ENCODE data around the gene ZNF326.
"Not testable (repeated sequence)": the region's sequence is repeated elsewhere in the genome, so short reads cannot be mapped to it uniquely, and the experiment has no call there.

Gene ZNF326

GRCh38 chr1:89999208-89999607 lies 4.3 kb downstream of the ZNF326 start:
- no peaks in the 10 kb centered on the region for H3K9me3 Mint-ChIP-seq (ENCODE audit: low read depth)
- no peak overlapping the region for H3K27ac Mint-ChIP-seq
- H3K4me3 Mint-ChIP-seq = no peak overlapping the region
- peaks cover 6% of the 10 kb centered on the region for H3K36me3 Mint-ChIP-seq
- H3K27me3 Mint-ChIP-seq = no peaks in the 10 kb centered on the region
- H3K4me1 Mint-ChIP-seq (ENCODE audit: low read depth) = peaks cover 69% of the 10 kb centered on the region

- Mint-ChIP-seq H3K27ac (no peak overlapping the region), H3K4me1 (ENCODE audit: low read depth) (peaks cover 66% of the 10 kb centered on the region), H3K27me3 (no peaks in the 10 kb centered on the region), H3K4me3 (no peak overlapping the region), H3K36me3 (peaks cover 6% of the 10 kb centered on the region), H3K9me3 (ENCODE audit: low read depth) (no peaks in the 10 kb centered on the region)
Measured at GRCh38 chr1:89999628-90000027, 4.7 kb downstream of the ZNF326 start.

- no peaks in the 10 kb centered on the region for H3K9me3 Mint-ChIP-seq (ENCODE audit: low read depth)
- peaks cover 10% of the 10 kb centered on the region for H3K36me3 Mint-ChIP-seq
- no peaks in the 10 kb centered on the region for H3K27me3 Mint-ChIP-seq
- no peak overlapping the region for H3K4me3 Mint-ChIP-seq
- peak overlapping the region; percentile 13 for H3K27ac Mint-ChIP-seq
- peaks cover 62% of the 10 kb centered on the region for H3K4me1 Mint-ChIP-seq (ENCODE audit: low read depth)
Measured at GRCh38 chr1:90000934-90001676, 6.2 kb downstream of the ZNF326 start.

GRCh38 chr1:90007979-90008404 lies 13.1 kb downstream of the ZNF326 start:
- no peaks in the 10 kb centered on the region for H3K27me3 Mint-ChIP-seq
- H3K9me3 Mint-ChIP-seq (ENCODE audit: low read depth) = no peaks in the 10 kb centered on the region
- H3K27ac Mint-ChIP-seq = no peak overlapping the region
- peaks cover 21% of the 10 kb centered on the region for H3K4me1 Mint-ChIP-seq (ENCODE audit: low read depth)
- H3K4me3 Mint-ChIP-seq = no peak overlapping the region
- peaks cover 18% of the 10 kb centered on the region for H3K36me3 Mint-ChIP-seq

- Mint-ChIP-seq H3K27ac (no peak overlapping the region), H3K4me1 (ENCODE audit: low read depth) (peaks cover 5% of the 10 kb centered on the region), H3K9me3 (ENCODE audit: low read depth) (no peaks in the 10 kb centered on the region), H3K27me3 (no peaks in the 10 kb centered on the region), H3K36me3 (peaks cover 29% of the 10 kb centered on the region), H3K4me3 (no peak overlapping the region)
Measured at GRCh38 chr1:90012300-90012699, 17.4 kb downstream of the ZNF326 start.

GRCh38 chr1:90023691-90024090 lies 28.8 kb downstream of the ZNF326 start:
- no peaks in the 10 kb centered on the region for H3K9me3 Mint-ChIP-seq (ENCODE audit: low read depth)
- no peak overlapping the region for H3K27ac Mint-ChIP-seq
- peaks cover 72% of the 10 kb centered on the region for H3K36me3 Mint-ChIP-seq
- no peaks in the 10 kb centered on the region for H3K4me1 Mint-ChIP-seq (ENCODE audit: low read depth)
- H3K4me3 Mint-ChIP-seq = no peak overlapping the region
- H3K27me3 Mint-ChIP-seq = no peaks in the 10 kb centered on the region

GRCh38 chr1:90027281-90027680 lies 32.4 kb downstream of the ZNF326 start:
- Mint-ChIP-seq H3K27me3 (no peaks in the 10 kb centered on the region), H3K4me3 (no peak overlapping the region), H3K4me1 (ENCODE audit: low read depth) (no peaks in the 10 kb centered on the region), H3K9me3 (ENCODE audit: low read depth) (no peaks in the 10 kb centered on the region), H3K36me3 (peaks cover 49% of the 10 kb centered on the region), H3K27ac (no peak overlapping the region)

GRCh38 chr1:90039652-90040051 lies 44.7 kb downstream of the ZNF326 start:
- H3K27ac Mint-ChIP-seq = no peak overlapping the region
- H3K9me3 Mint-ChIP-seq (ENCODE audit: low read depth) = no peaks in the 10 kb centered on the region
- no peaks in the 10 kb centered on the region for H3K4me1 Mint-ChIP-seq (ENCODE audit: low read depth)
- H3K4me3 Mint-ChIP-seq = no peak overlapping the region
- H3K36me3 Mint-ChIP-seq = no peaks in the 10 kb centered on the region
- peaks cover 1% of the 10 kb centered on the region for H3K27me3 Mint-ChIP-seq

- no peak overlapping the region for H3K4me3 Mint-ChIP-seq
- H3K9me3 Mint-ChIP-seq (ENCODE audit: low read depth) = no peaks in the 10 kb centered on the region
- no peaks in the 10 kb centered on the region for H3K4me1 Mint-ChIP-seq (ENCODE audit: low read depth)
- H3K27me3 Mint-ChIP-seq = peaks cover 3% of the 10 kb centered on the region
- H3K27ac Mint-ChIP-seq = no peak overlapping the region
- H3K36me3 Mint-ChIP-seq = no peaks in the 10 kb centered on the region
Measured at GRCh38 chr1:90043586-90043985, 48.7 kb downstream of the ZNF326 start.

GRCh38 chr1:90044346-90044745 lies 49.4 kb downstream of the ZNF326 start:
- H3K27ac Mint-ChIP-seq = no peak overlapping the region
- H3K4me1 Mint-ChIP-seq (ENCODE audit: low read depth) = no peaks in the 10 kb centered on the region
- H3K9me3 Mint-ChIP-seq (ENCODE audit: low read depth) = no peaks in the 10 kb centered on the region
- H3K4me3 Mint-ChIP-seq = no peak overlapping the region
- H3K27me3 Mint-ChIP-seq = peaks cover 3% of the 10 kb centered on the region
- no peaks in the 10 kb centered on the region for H3K36me3 Mint-ChIP-seq

- Mint-ChIP-seq H3K36me3 (no peaks in the 10 kb centered on the region), H3K4me1 (ENCODE audit: low read depth) (no peaks in the 10 kb centered on the region), H3K27me3 (peaks cover 3% of the 10 kb centered on the region), H3K27ac (no peak overlapping the region), H3K4me3 (no peak overlapping the region), H3K9me3 (ENCODE audit: low read depth) (no peaks in the 10 kb centered on the region)
Measured at GRCh38 chr1:90045853-90046563, 51.1 kb downstream of the ZNF326 start.

GRCh38 chr1:90046635-90047034 lies 51.7 kb downstream of the ZNF326 start:
- peaks cover 3% of the 10 kb centered on the region for H3K27me3 Mint-ChIP-seq
- H3K4me1 Mint-ChIP-seq (ENCODE audit: low read depth) = no peaks in the 10 kb centered on the region
- H3K9me3 Mint-ChIP-seq (ENCODE audit: low read depth) = no peaks in the 10 kb centered on the region
- no peaks in the 10 kb centered on the region for H3K36me3 Mint-ChIP-seq
- H3K4me3 Mint-ChIP-seq = no peak overlapping the region
- H3K27ac Mint-ChIP-seq = no peak overlapping the region

- no peaks in the 10 kb centered on the region for H3K4me1 Mint-ChIP-seq (ENCODE audit: low read depth)
- H3K4me3 Mint-ChIP-seq = no peak overlapping the region
- H3K9me3 Mint-ChIP-seq (ENCODE audit: low read depth) = no peaks in the 10 kb centered on the region
- no peak overlapping the region for H3K27ac Mint-ChIP-seq
- H3K36me3 Mint-ChIP-seq = no peaks in the 10 kb centered on the region
- peaks cover 3% of the 10 kb centered on the region for H3K27me3 Mint-ChIP-seq
Measured at GRCh38 chr1:90048043-90048442, 53.1 kb downstream of the ZNF326 start.

GRCh38 chr1:90062700-90063643 lies 68.1 kb downstream of the ZNF326 start:
- H3K4me1 Mint-ChIP-seq (ENCODE audit: low read depth) = not testable (repeated sequence)

GRCh38 chr1:90064109-90064508 lies 69.2 kb downstream of the ZNF326 start:
- not testable (repeated sequence) for H3K4me3 Mint-ChIP-seq; H3K4me1 Mint-ChIP-seq (ENCODE audit: low read depth); H3K36me3 Mint-ChIP-seq; H3K27me3 Mint-ChIP-seq; H3K9me3 Mint-ChIP-seq (ENCODE audit: low read depth); H3K27ac Mint-ChIP-seq

More at GRCh38 chr1:90062700-90063643, 68.1 kb downstream of the ZNF326 start:
- not testable (repeated sequence) for H3K9me3 Mint-ChIP-seq (ENCODE audit: low read depth); H3K4me3 Mint-ChIP-seq; H3K36me3 Mint-ChIP-seq; H3K27ac Mint-ChIP-seq; H3K27me3 Mint-ChIP-seq
